HG02623 (cell line): ENCODE results near the gene WIZ.
A peak's percentile ranks its signal among the peaks of the same experiment; 100 is the strongest.

Source experiments
- ATAC-seq: cut with Tn5 transposase; IDR thresholded peaks from one replicate; pipeline ENCODE4 v1.9.1; 2021; ENCODE audit warnings: moderate library complexity; ENCODE audit not compliant: unreplicated experiment

WIZ gene

GRCh38 chr19:15379083-15379998, 70.4 kb downstream of the WIZ start, which contains the start of gene AKAP8:
Gene AKAP8, minus strand, starts transcription at chr19:15379787. Its CDS starts 56 bp downstream, at chr19:15379731.
- ATAC-seq = peak; percentile 86

DNA sequence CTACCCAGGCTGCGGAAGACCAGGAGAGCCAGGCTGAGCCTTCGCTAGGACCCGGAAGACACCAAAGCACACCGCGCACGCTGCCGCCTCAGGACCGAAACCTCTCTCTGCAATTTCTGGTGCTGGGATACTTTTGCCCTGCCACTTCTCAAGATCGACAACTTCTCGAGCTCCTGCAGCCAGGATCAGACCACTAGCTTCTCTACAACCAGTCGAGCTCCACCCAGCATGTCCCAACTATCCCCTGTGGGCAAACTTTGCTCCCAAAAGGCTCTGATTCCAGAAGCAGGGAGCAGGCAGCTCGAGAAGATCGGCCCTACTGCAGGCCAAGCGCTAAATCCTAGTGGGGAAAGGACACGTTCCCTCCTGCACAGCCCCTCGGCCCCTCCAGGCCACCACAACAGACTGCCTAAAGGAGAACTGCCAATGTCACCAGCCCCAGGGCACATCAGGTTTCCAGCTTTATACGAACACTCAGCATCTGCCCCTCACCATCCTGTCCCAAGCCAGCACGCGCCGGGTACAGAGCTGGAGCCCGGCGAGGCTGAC, 71.1 kb downstream of the WIZ start:
- ATAC-seq = no peak

- ATAC-seq = no peak
Measured at GRCh38 chr19:15374796-15375440, 74.8 kb downstream of the WIZ start.

DNA sequence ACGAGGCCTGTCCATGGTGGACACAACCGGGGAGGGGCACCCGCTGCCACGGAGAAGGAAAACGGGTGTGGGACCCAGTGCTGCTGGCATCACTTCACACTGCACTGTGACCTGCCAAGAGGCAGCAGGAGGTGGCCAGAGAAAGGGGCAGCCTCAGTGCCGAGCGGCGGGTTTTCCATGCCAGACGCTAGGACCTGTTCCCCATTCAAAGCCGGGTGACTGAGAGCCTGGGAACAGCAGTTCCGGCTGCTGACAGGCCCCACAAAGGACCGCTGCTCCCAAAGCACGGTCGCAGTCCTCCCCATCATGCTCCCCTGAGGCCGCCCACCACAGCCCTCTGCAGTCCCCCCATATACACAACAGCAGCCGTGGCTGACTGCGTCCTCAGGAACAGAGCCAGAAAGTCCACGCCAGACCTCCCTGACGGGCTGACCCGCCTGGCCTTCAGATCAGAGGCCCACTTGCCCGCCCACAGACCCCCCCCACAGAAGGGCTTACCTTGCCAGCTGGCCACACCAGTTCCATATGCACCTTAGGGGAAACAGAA, 75.6 kb downstream of the WIZ start:
- ATAC-seq = no peak

DNA sequence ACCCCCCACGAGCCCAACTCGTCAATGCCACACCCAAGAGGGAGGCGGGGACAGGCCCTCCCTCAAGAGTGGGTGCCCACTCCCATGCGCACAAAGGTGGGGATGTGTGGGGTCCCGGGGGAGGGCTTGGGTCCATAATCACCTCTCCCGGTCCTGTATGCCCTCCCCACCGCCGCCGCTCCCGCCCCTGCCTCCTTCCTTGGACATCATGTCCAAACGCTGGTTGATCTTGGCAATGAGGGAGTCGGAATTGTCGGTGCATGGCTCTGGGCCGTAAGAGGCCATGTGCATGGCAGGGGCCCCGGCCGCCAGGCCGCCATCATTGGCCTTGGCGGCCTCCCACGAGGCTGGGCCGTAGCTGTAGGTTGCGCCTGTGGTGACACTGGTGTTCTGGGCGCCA, 76.1 kb downstream of the WIZ start:
- ATAC-seq = no peak

GRCh38 chr19:15372891-15373301, 76.9 kb downstream of the WIZ start:
- no peak for ATAC-seq

DNA sequence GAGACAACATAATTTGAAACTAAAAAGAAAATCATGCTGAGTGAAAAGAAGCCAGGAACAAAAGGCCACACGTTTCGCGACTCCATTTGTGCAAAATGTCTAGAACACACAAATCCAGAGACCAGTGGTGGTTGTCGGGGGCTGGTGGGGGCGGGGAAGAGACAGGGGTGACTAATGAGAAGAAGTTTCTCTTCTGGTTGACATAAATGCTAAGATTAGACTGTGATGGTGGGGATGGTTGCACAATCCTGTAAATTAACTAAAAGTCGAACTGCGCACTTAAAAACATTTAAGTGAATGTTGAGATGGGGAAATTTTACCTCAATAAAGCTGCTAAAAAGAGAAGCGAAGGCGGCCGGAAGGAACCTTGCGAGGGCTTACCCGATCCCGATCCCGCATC, 77.3 kb downstream of the WIZ start:
- no peak for ATAC-seq

DNA sequence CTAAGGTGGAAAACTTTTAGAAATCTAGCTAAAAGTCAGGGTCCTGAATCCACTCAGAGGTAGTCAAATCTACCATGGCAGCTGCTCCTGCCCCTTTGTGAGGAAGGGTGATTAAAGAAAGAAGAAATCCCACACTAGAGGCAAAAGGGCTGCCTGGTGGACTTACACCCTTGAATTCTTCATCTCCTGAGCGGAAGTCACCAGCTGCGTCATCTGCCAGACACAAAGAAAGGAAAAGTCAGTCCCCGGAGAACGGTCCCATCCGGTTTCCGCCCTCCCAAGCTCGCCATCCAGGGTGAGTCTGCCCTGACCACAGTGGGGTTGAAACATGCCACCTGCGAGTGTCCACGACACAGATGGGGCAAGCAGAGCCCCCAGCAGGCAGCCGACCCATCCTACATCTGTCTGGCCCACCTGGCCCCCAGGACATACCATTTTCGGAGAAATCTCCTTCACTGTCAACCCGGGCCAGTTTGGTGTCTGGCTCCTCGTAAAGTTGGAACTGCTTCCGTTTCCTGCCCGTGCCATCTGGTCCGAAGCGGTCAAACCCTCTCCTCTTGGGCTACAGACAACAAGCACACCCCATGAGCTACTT, 77.9 kb downstream of the WIZ start:
- ATAC-seq = no peak

- ATAC-seq = no peak
Measured at GRCh38 chr19:15371119-15371518, 78.6 kb downstream of the WIZ start.
